ENCODE data around the gene PCDHB11. TPM values are rescaled to one million over a fixed set of nuclear protein-coding genes. Genes with fewer than 3 reads are reported as not detected.
"Not testable (repeated sequence)": the region's sequence is repeated elsewhere in the genome, so short reads cannot be mapped to it uniquely, and the experiment has no call there.

PCDHB11 gene
- total RNA-seq, 4 donors from 2014 or later = 0.63 to 1.7 (median 1.4) TPM

DNA sequence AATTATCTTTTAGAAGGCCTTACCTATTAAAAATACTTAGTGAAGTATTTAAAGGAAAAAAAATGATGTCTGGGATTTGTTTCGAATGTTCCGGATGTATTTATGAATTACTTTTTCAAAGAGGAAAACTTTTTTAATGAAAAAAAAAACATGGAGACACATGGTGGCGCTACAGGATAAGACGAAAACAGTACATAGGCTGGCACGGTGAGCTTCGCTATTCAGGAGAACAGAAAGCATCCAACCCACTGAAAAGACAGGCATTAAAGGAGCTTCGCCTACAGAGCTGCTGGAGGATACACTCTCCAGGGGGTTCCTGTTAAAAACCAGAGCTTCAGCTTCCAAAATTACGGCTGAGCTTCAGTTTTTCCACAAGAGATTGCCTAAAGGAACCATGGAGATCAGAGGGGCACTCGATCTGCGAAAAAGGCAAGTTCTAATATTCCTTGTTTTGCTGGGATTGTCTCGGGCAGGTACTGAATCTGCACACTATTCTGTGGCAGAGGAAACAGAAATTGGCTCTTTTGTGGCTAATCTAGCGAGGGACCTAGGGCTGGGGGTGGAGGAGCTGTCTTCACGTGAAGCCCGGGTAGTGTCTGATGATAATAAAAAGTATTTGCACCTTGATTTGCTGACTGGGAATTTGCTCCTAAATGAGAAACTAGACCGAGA lies 23.8 kb downstream of the PCDHB11 start, which contains the start of gene PCDHB14:
TSS of gene PCDHB14 (plus strand) at position 232 of the 672 bp plus-strand sequence. CDS start at position 395, 163 bp downstream.
- TF ChIP-seq CTCF (IDR thresholded peaks at IDR 0.05) (no peak), POLR2A (IDR thresholded peaks at IDR 0.05) (no peak)
- no peak for DNase-seq (ENCODE audit: low spot score in 2 of 2)
- no peak within 1 kb of the TSS for H3K4me3 ChIP-seq (ENCODE audit: low read depth, poor library complexity, severe bottlenecking)
- WGBS, 2 donors = 28 to 29% methylated on average over 15 of the region's 15 CpGs
- intact Hi-C loops (cut with DNase I; ENCODE audit: low total_unique reads) = no loop called here

GRCh38 chr5:141224844-141225243 lies 25.4 kb downstream of the PCDHB11 start:
- 20 to 31% methylated on average over 15 to 19 of the region's 40 CpGs for WGBS, 2 donors
- DNase-seq (ENCODE audit: low spot score in 2 of 2); intact Hi-C loops (cut with DNase I; ENCODE audit: low total_unique reads); H3K4me3 ChIP-seq (ENCODE audit: low read depth, poor library complexity, severe bottlenecking): not testable (repeated sequence)

DNA sequence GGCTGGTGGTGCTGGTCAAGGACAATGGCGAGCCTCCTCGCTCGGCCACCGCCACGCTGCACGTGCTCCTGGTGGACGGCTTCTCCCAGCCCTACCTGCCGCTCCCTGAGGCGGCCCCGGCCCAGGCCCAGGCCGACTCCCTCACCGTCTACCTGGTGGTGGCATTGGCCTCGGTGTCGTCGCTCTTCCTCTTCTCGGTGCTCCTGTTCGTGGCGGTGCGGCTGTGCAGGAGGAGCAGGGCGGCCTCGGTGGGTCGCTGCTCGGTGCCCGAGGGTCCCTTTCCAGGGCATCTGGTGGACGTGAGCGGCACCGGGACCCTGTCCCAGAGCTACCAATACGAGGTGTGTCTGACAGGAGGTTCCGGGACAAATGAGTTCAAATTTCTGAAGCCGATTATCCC lies 26.0 kb downstream of the PCDHB11 start:
- intact Hi-C loops (cut with DNase I; ENCODE audit: low total_unique reads); H3K4me3 ChIP-seq (ENCODE audit: low read depth, poor library complexity, severe bottlenecking); DNase-seq (ENCODE audit: low spot score in 2 of 2): not testable (repeated sequence)
- 37 to 38% methylated on average over 20 to 30 of the region's 30 CpGs for WGBS, 2 donors

DNA sequence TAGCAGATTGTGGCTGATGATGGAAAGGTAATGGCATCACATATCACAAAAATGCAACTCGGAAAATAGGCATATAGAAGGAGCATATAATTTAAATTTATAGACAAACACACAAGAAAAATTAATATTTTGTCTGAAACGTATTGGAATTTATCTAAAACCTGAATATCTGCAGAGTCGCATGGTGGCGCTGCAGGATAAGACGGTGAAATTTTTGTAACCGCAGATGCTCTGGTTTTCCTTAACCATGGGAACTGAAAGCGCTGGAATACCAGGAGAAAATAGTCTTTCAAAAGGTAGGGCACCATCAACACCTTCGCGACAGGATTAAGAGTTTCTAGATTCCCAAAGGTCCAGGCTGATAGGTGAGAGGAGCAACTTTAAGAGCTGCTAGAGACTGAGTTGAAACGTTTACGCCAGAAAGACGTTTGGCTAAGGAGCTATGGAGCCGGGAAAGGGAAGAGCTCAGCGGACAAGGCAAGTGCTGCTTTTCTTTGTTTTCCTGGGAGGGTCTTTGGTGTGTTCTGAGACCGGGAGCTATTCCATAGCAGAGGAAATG lies 34.8 kb downstream of the PCDHB11 start:
- TF ChIP-seq CTCF (IDR thresholded peaks at IDR 0.05) = no peak
- TF ChIP-seq POLR2A (IDR thresholded peaks at IDR 0.05) = no peak
- H3K4me3 ChIP-seq (ENCODE audit: low read depth, poor library complexity, severe bottlenecking) = no peak overlapping the region
- WGBS, 2 donors = 8 to 10% methylated on average over 15 of the region's 15 CpGs
- intact Hi-C loops (cut with DNase I; ENCODE audit: low total_unique reads) = no loop called here
- no peak for DNase-seq (ENCODE audit: low spot score in 2 of 2)

DNA sequence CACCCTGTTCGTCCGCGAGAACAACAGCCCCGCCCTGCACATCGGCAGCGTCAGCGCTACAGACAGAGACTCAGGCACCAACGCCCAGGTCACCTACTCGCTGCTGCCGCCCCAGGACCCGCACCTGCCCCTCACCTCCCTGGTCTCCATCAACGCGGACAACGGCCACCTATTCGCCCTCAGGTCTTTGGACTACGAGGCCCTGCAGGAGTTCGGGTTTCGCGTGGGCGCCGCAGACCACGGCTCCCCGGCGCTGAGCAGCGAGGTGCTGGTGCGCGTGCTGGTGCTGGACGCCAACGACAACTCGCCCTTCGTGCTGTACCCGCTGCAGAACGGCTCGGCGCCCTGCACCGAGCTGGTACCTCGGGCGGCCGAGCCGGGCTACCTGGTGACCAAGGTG lies 36.5 kb downstream of the PCDHB11 start:
- DNase-seq (ENCODE audit: low spot score in 2 of 2); intact Hi-C loops (cut with DNase I; ENCODE audit: low total_unique reads); H3K4me3 ChIP-seq (ENCODE audit: low read depth, poor library complexity, severe bottlenecking): not testable (repeated sequence)
- 21 to 32% methylated on average over 23 to 37 of the region's 40 CpGs for WGBS, 2 donors

DNA sequence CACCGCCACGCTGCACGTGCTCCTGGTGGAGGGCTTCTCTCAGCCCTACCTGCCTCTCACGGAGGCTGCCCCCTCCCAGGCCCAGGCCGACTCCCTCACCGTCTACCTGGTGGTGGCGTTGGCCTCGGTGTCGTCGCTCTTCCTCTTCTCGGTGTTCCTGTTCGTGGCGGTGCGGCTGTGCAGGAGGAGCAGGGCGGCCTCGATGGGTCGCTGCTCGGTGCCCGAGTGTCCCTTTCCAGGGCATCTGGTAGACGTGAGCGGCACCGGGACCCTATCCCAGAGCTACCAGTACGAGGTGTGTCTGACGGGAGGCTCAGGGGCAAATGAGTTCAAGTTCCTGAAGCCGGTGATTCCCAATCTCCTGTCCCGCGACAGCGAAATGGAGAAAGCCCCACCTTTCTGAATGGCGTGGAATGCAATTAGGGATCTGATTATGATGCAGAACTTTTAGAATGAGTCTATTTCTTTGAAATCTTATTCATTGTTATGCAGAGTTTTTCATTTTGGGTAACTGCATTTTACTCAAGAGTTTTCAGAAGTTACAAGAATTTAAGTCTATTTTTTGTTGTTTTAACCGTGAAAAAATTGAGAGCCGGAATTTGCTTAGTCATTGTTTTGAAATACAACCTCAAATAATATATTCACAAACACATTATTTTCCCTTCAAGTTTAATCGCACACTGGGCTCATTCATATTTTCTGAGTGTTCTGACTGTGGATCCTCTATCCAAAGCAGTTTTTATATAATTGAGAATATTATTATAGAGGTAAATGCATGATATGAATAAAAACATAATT lies 37.3 kb downstream of the PCDHB11 start:
- 16 to 25% methylated on average over 22 to 32 of the region's 32 CpGs for WGBS, 2 donors
- H3K4me3 ChIP-seq (ENCODE audit: low read depth, poor library complexity, severe bottlenecking) = no peak overlapping the region
- TF ChIP-seq CTCF (IDR thresholded peaks at IDR 0.05) = no peak
- DNase-seq (ENCODE audit: low spot score in 2 of 2) = no peak
- intact Hi-C loops (cut with DNase I; ENCODE audit: low total_unique reads) = no loop called here

- no peak overlapping the region for H3K4me3 ChIP-seq (ENCODE audit: low read depth, poor library complexity, severe bottlenecking)
- TF ChIP-seq CTCF (IDR thresholded peaks at IDR 0.05) = no peak
- no peak for TF ChIP-seq POLR2A (IDR thresholded peaks at IDR 0.05)
- 20 to 26% methylated on average over 19 to 36 of the region's 43 CpGs for WGBS, 2 donors
- intact Hi-C loops (cut with DNase I; ENCODE audit: low total_unique reads) = no loop called here
- DNase-seq (ENCODE audit: low spot score in 2 of 2) = no peak
Measured at GRCh38 chr5:141241496-141241895, 42.1 kb downstream of the PCDHB11 start.

Data from lower leg skin (tissue), 4 donors.